HEK293 (cell line): Measurements from ENCODE around the gene GNAQ.
"Not testable (repeated sequence)": the region's sequence is repeated elsewhere in the genome, so short reads cannot be mapped to it uniquely, and the experiment has no call there.

Experiments used
- CTCF ChIP-seq: fragments of 450-650 bp; formaldehyde crosslinking; IDR thresholded peaks from 2 replicates; pipeline ENCODE4 v1.5.1; 2016; ENCODE audit warnings: missing biosample characterization, missing genetic modification characterization
- PRDM1 ChIP-seq: fragments of 450-650 bp; formaldehyde crosslinking; IDR thresholded peaks from 2 replicates; pipeline ENCODE4; 2016; ENCODE audit warnings: missing biosample characterization, missing genetic modification characterization
- ZBTB17 ChIP-seq: fragments of 450-650 bp; formaldehyde crosslinking; IDR thresholded peaks from 2 replicates; pipeline ENCODE4 v1.5.1; 2016; ENCODE audit warnings: missing biosample characterization, missing genetic modification characterization
- ZBTB7A ChIP-seq: fragments of 450-650 bp; formaldehyde crosslinking; IDR thresholded peaks from 2 replicates; pipeline ENCODE4 v1.5.1; 2016; ENCODE audit warnings: low read depth, missing biosample characterization, missing genetic modification characterization
- ZNF2 ChIP-seq: fragments of 450-650 bp; formaldehyde crosslinking; IDR thresholded peaks from 2 replicates; pipeline ENCODE4 v1.5.1; 2016; ENCODE audit warnings: missing biosample characterization, missing genetic modification characterization
- ZNF221 ChIP-seq: fragments of 450-650 bp; formaldehyde crosslinking; IDR thresholded peaks from 2 replicates; pipeline ENCODE4 v1.5.1; 2017; ENCODE audit warnings: missing biosample characterization, missing genetic modification characterization, borderline replicate concordance
- ZNF24 ChIP-seq: fragments of 450-650 bp; formaldehyde crosslinking; IDR thresholded peaks from 2 replicates; pipeline ENCODE4 v1.5.1; 2016; ENCODE audit warnings: missing biosample characterization, missing genetic modification characterization
- ZNF292 ChIP-seq: fragments of 450-650 bp; formaldehyde crosslinking; IDR thresholded peaks from 2 replicates; pipeline ENCODE4 v1.5.1; 2016; ENCODE audit warnings: low read depth, missing biosample characterization, missing genetic modification characterization, borderline replicate concordance
- ZNF600 ChIP-seq: fragments of 450-650 bp; formaldehyde crosslinking; IDR thresholded peaks from 2 replicates; pipeline ENCODE4 v1.5.1; 2016; ENCODE audit warnings: missing biosample characterization, missing genetic modification characterization
- ZNF776 ChIP-seq: fragments of 450-650 bp; formaldehyde crosslinking; IDR thresholded peaks from 2 replicates; pipeline ENCODE4 v1.5.0; 2017; ENCODE audit warnings: missing biosample characterization, missing genetic modification characterization, borderline replicate concordance
- ZSCAN5A ChIP-seq: fragments of 450-650 bp; formaldehyde crosslinking; IDR thresholded peaks from 2 replicates; pipeline ENCODE4 v1.5.1; 2016; ENCODE audit warnings: missing biosample characterization, missing genetic modification characterization

- not testable (repeated sequence) for TF ChIP-seq CTCF; ZNF24 (tag by site-specific recombination); ZNF600 (tag by site-specific recombination); ZNF776 (tag by site-specific recombination); ZBTB7A; ZNF2 (tag by site-specific recombination); PRDM1 (tag by site-specific recombination); ZNF292 (tag by site-specific recombination); ZBTB17 (tag by site-specific recombination); ZSCAN5A; ZNF221 (tag by site-specific recombination)
Measured at GRCh38 chr9:77760919-77761318, 270.7 kb downstream of the GNAQ start.
